HepG2 (cell line): ENCODE results near the gene RAD9A. TPM values are rescaled to one million over a fixed set of nuclear protein-coding genes. Genes with fewer than 3 reads are reported as not detected.

ENCODE experiments used
- BCL3 ChIP-seq: sonication (generic); formaldehyde crosslinking; IDR thresholded peaks from 2 replicates; pipeline ENCODE4 v1.5.1; 2020; ENCODE audit warnings: mild to moderate bottlenecking, missing genetic modification reagents, moderate library complexity
- BCL6 ChIP-seq: IDR thresholded peaks from 2 replicates; pipeline ENCODE4 v1.6.1; 2016; ENCODE audit warnings: missing genetic modification reagents, missing compliant biosample characterization
- CENPT ChIP-seq: sonication (generic); formaldehyde crosslinking; IDR thresholded peaks from 2 replicates; pipeline ENCODE4 v1.8.0; 2022; ENCODE audit warnings: low read depth, mild to moderate bottlenecking, moderate library complexity, missing genetic modification reagents
- DNMT3B ChIP-seq: conservative IDR thresholded peaks from 2 replicates; pipeline ENCODE4 v1.6.1; 2016; ENCODE audit warnings: missing biosample characterization, control low read depth
- IKZF1 ChIP-seq: fragments of 450-650 bp; IDR thresholded peaks from 2 replicates; pipeline ENCODE4 v1.7.1; 2016
- ISL2 ChIP-seq: sonication (generic); formaldehyde crosslinking; IDR thresholded peaks from 2 replicates; pipeline ENCODE4 v1.5.0; 2020; ENCODE audit warnings: missing genetic modification reagents
- MTA3 ChIP-seq: sonication (generic); formaldehyde crosslinking; IDR thresholded peaks from 2 replicates; pipeline ENCODE4 v1.4.0; 2020; ENCODE audit warnings: missing genetic modification reagents
- RBAK ChIP-seq: sonication (generic); formaldehyde crosslinking; IDR thresholded peaks from 2 replicates; pipeline ENCODE4 v1.5.1; 2020; ENCODE audit warnings: mild to moderate bottlenecking, missing genetic modification reagents
- RBM22 ChIP-seq: fragments of 200-400 bp; formaldehyde crosslinking; optimal IDR thresholded peaks from 2 replicates; pipeline ENCODE3; 2017; ENCODE audit warnings: mild to moderate bottlenecking, low read length, moderate library complexity
- REXO4 ChIP-seq: sonication (generic); formaldehyde crosslinking; IDR thresholded peaks from 2 replicates; pipeline ENCODE4 v1.8.0; 2022; ENCODE audit warnings: missing genetic modification reagents, mild to moderate bottlenecking, borderline replicate concordance
- RFX1 ChIP-seq: fragments of 450-650 bp; IDR thresholded peaks from 2 replicates; pipeline ENCODE4 v1.6.1; 2017
- SATB2 ChIP-seq: sonication (generic); formaldehyde crosslinking; IDR thresholded peaks from 2 replicates; pipeline ENCODE4 v1.5.0; 2020; ENCODE audit warnings: missing genetic modification reagents
- SMAD1 ChIP-seq: sonication (generic); formaldehyde crosslinking; IDR thresholded peaks from 2 replicates; pipeline ENCODE4 v1.4.0; 2020; ENCODE audit warnings: missing genetic modification reagents, low read depth, mild to moderate bottlenecking, borderline replicate concordance
- SRSF4 ChIP-seq: fragments of 200-400 bp; formaldehyde crosslinking; IDR thresholded peaks from one replicate; pipeline ENCODE4 v1.6.1; 2018; ENCODE audit warnings: mild to moderate bottlenecking, low read depth, low read length, moderate library complexity; ENCODE audit not compliant: poor library complexity, severe bottlenecking
- THYN1 ChIP-seq: sonication (generic); formaldehyde crosslinking; IDR thresholded peaks from 2 replicates; pipeline ENCODE4 v1.8.1; 2023; ENCODE audit warnings: low read depth, mild to moderate bottlenecking, moderate library complexity, missing genetic modification reagents, borderline replicate concordance
- ZBTB7B ChIP-seq: sonication (generic); formaldehyde crosslinking; IDR thresholded peaks from 2 replicates; pipeline ENCODE4 v1.4.0; 2020; ENCODE audit warnings: missing genetic modification reagents
- ZHX1 ChIP-seq: sonication (generic); formaldehyde crosslinking; IDR thresholded peaks from 2 replicates; pipeline ENCODE4 v1.8.1; 2022; ENCODE audit warnings: low read depth, mild to moderate bottlenecking, missing genetic modification reagents
- ZMAT5 ChIP-seq: sonication (generic); formaldehyde crosslinking; IDR thresholded peaks from 2 replicates; pipeline ENCODE4 v1.5.0; 2020; ENCODE audit warnings: mild to moderate bottlenecking, low read depth, missing genetic modification reagents, borderline replicate concordance
- ZNF138 ChIP-seq: sonication (generic); formaldehyde crosslinking; IDR thresholded peaks from 2 replicates; pipeline ENCODE4 v1.5.0; 2020; ENCODE audit warnings: mild to moderate bottlenecking, low read depth, missing genetic modification reagents
- ZNF329 ChIP-seq: sonication (generic); formaldehyde crosslinking; IDR thresholded peaks from 2 replicates; pipeline ENCODE4 v1.9.0; 2021; ENCODE audit warnings: low read depth, mild to moderate bottlenecking, missing genetic modification reagents
- ZNF451 ChIP-seq: sonication (generic); formaldehyde crosslinking; IDR thresholded peaks from 2 replicates; pipeline ENCODE4 v1.5.0; 2020; ENCODE audit warnings: mild to moderate bottlenecking, missing genetic modification reagents
- ZNF564 ChIP-seq: sonication (generic); formaldehyde crosslinking; IDR thresholded peaks from 2 replicates; pipeline ENCODE4 v1.8.1; 2023; ENCODE audit warnings: mild to moderate bottlenecking, missing genetic modification reagents
- ZNF572 ChIP-seq: sonication (generic); formaldehyde crosslinking; IDR thresholded peaks from 2 replicates; pipeline ENCODE4 v1.5.1; 2020; ENCODE audit warnings: mild to moderate bottlenecking, missing genetic modification reagents
- ZNF670 ChIP-seq: sonication (generic); formaldehyde crosslinking; IDR thresholded peaks from 2 replicates; pipeline ENCODE4 v1.8.0; 2022; ENCODE audit warnings: mild to moderate bottlenecking, missing genetic modification reagents, borderline replicate concordance
- ZNF672 ChIP-seq: sonication (generic); formaldehyde crosslinking; IDR thresholded peaks from 2 replicates; pipeline ENCODE4 v1.8.1; 2022; ENCODE audit warnings: missing genetic modification reagents
- ZNF781 ChIP-seq: sonication (generic); formaldehyde crosslinking; IDR thresholded peaks from 2 replicates; pipeline ENCODE4 v1.5.1; 2020; ENCODE audit warnings: borderline replicate concordance, mild to moderate bottlenecking, missing genetic modification reagents; ENCODE audit errors: not compliant biosample characterization
- ZNF790 ChIP-seq: sonication (generic); formaldehyde crosslinking; IDR thresholded peaks from 2 replicates; pipeline ENCODE4 v1.8.0; 2022; ENCODE audit warnings: missing genetic modification reagents, mild to moderate bottlenecking, borderline replicate concordance
- polyA plus RNA-seq, 8 experiments: library from polyadenylated mRNA; depleted of rRNA in 3 of 8; stranded (reverse) in 7 of 8; unstranded in 1 of 8; fragments of >200 nt; fragmentation: Illumina TruSeq in 4 of 8; extraction: Trizol in 4 of 8; gene quantifications; 2 replicates each; pipeline versions ENCODE4 v1.2.1 to v1.2.3, GENCODE V29; 2011 to 2016; ENCODE audit warnings: low read depth in 4 of 8, missing spikeins in 1 of 8, mixed read lengths in 1 of 8; ENCODE audit not compliant: insufficient read depth in 1 of 8
- total RNA-seq, 5 experiments: library from RNA; depleted of rRNA; stranded (reverse); fragments of >200 nt; fragmentation: Illumina TruSeq; extraction: Trizol; gene quantifications; 2 replicates each; pipeline ENCODE4 v1.2.3, GENCODE V29; 2016; ENCODE audit warnings: low read depth in 1 of 5

The RAD9A gene
- total and polyA plus RNA-seq, 2 of the 13 experiments (the other 11 are each of a cell fraction or from before 2014, with no cell fraction given) = 10.1 to 15.7 TPM

- TF ChIP-seq THYN1 (CRISPR knock-in tag) = no peak
- TF ChIP-seq MTA3 (CRISPR knock-in tag) = no peak
- TF ChIP-seq ZNF781 = no peak
- TF ChIP-seq SMAD1 = no peak
- no peak for TF ChIP-seq CENPT (CRISPR knock-in tag)
- TF ChIP-seq ZHX1 (CRISPR knock-in tag) = no peak
- peak; percentile 91 for TF ChIP-seq ZNF670 (CRISPR knock-in tag)
- peak; percentile 92 for TF ChIP-seq BCL3 (CRISPR knock-in tag)
- 0 out of 2 replicates have a peak, but pooled peaks have one; percentile 26 for TF ChIP-seq ZNF329 (CRISPR knock-in tag)
- no peak for TF ChIP-seq ZMAT5 (CRISPR knock-in tag)
- no peak for TF ChIP-seq SATB2 (CRISPR knock-in tag)
- no peak for TF ChIP-seq RBAK
- peak; percentile 28; the same call in 1 of the 2 replicates for TF ChIP-seq ZNF790 (CRISPR knock-in tag)
- TF ChIP-seq ZNF138 (CRISPR knock-in tag) = 0 out of 2 replicates have a peak, but pooled peaks have one; percentile 53
- TF ChIP-seq ISL2 (CRISPR knock-in tag) = 0 out of 2 replicates have a peak, but pooled peaks have one; percentile 25
- TF ChIP-seq IKZF1 = no peak
- no peak for TF ChIP-seq REXO4
- TF ChIP-seq RFX1 = no peak
- no peak for TF ChIP-seq RBM22
- TF ChIP-seq ZNF451 = peak; percentile 65; the same call in 1 of the 2 replicates
- TF ChIP-seq ZBTB7B = peak; percentile 77; the same call in 1 of the 2 replicates
- TF ChIP-seq DNMT3B (CRISPR knock-in tag) = 0 out of 2 replicates have a peak, but pooled peaks have one; percentile 35
- peak; percentile 94 for TF ChIP-seq ZNF564 (CRISPR knock-in tag)
- 0 out of 2 replicates have a peak, but pooled peaks have one; percentile 34 for TF ChIP-seq ZNF672
- TF ChIP-seq SRSF4 = no peak
- peak; percentile 68 for TF ChIP-seq BCL6 (CRISPR knock-in tag)
- peak; percentile 84; the same call in 1 of the 2 replicates for TF ChIP-seq ZNF572 (CRISPR knock-in tag)
Observed at GRCh38 chr11:67391304-67392182, at the start of gene RAD9A (continued).
